ACHN (cell line): Measurements from ENCODE around the gene EPB42.
"Not testable (repeated sequence)": the region's sequence is repeated elsewhere in the genome, so short reads cannot be mapped to it uniquely, and the experiment has no call there.

Source experiments
- DNase-seq: peaks from one replicate; pipeline ENCODE4 v3.0.0-alpha.2; 2015
- in situ Hi-C: cut with HindIII; loops from 2 replicates; pipeline ENCODE4 v1.10.0; 2017; ENCODE audit warnings: low sequenced_read_pairs, low pct_ligation_motif_present, low pct_unique_long_range_greater_than_20kb

EPB42 gene

GRCh38 chr15:43244092-43244491 lies 23.3 kb upstream of the EPB42 start:
- DNase-seq, result no peak
- in situ Hi-C loops, result no loop called here

GRCh38 chr15:43243020-43243645 lies 22.3 kb upstream of the EPB42 start:
- in situ Hi-C loops, result no loop called here
- no peak for DNase-seq

GRCh38 chr15:43242616-43243015 lies 21.8 kb upstream of the EPB42 start:
- in situ Hi-C loops, result no loop called here
- no peak for DNase-seq

- no peak for DNase-seq
- in situ Hi-C loops, result no loop called here
Observed at GRCh38 chr15:43241100-43241499, 20.3 kb upstream of the EPB42 start.

GRCh38 chr15:43239732-43240491 lies 19.1 kb upstream of the EPB42 start:
- no peak for DNase-seq
- in situ Hi-C loops, result no loop called here

GRCh38 chr15:43238671-43239131 lies 17.9 kb upstream of the EPB42 start:
- in situ Hi-C loops, result no loop called here
- DNase-seq, result no peak

DNA sequence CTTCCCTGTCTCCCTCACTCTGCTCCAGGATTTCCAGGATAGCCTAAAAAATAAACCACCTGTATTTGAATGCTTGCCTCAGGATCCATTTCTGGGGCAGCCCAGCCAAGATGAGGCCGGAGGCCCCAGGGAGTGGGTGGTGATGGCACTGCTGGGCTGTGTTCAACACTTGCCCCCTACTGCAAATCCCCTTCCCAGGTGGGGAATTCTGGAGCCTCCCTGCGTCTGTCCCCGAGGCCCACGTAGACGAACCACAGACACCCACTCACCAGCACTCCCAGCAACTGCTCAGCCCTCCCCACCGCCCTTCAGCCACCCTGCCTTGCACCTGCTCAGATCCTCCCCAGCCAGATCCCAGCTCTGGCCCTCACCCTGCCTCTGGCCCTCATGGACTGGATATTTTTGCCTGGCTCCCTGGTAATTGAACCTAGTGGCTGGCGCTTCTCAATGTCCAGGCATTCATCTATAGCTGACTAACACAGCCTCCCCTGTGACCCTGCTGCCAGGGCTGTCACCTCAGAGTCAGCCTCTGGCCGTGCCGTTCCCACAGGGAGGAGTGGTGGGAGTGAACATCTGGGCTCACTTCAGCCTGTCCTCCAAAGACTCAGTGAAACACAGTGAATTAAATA lies 17.1 kb upstream of the EPB42 start:
- no peak for DNase-seq
- in situ Hi-C loops, result no loop called here

DNA sequence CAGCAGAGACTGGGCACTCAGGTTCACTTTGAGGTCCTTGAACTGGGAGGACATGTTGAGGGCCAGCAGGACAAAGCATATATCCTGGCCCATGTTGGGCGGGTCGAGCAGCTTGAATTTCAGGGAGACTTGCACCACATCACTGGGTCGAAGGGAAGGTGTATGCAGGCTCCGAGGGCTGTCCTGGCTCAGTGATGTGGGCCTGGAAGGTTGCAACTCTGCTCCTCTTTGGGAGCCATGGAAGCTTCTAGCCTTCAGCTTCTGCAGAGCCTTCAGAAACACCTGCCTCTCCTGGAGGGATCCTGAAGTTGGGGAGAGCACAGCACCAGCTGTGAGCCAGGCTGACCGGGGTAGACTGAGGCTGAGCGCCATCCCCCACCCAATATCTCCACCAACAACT lies 14.7 kb upstream of the EPB42 start:
- in situ Hi-C loops, result no loop called here
- no peak for DNase-seq

DNA sequence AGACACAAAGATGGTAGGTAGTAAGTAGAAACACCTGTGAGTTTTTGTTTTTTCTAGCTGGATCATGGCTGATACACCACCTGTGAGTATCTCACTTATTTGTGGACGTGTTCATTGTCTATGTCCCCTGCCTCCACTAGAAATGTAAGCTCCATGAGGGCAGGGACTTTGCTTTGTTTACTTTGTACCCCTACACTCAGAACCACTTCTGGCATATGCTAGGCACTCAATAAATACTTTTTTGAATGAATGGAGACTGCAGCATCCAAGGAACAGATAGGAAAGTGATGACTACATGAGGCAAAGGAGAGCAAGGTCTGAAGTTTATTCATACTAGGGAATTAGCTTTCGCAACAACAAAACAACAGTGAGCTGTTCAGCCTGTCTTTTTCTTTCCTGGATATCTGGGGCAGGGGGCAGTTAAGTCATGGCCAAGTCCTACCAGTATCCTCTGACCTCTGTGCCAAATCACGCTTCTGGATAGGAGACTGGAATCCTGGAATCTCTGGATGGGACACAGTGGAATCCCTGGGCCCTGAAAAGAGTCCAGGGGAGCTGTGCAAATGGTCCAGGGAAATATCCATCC lies 11.6 kb upstream of the EPB42 start:
- DNase-seq, result no peak
- in situ Hi-C loops, result no loop called here

DNA sequence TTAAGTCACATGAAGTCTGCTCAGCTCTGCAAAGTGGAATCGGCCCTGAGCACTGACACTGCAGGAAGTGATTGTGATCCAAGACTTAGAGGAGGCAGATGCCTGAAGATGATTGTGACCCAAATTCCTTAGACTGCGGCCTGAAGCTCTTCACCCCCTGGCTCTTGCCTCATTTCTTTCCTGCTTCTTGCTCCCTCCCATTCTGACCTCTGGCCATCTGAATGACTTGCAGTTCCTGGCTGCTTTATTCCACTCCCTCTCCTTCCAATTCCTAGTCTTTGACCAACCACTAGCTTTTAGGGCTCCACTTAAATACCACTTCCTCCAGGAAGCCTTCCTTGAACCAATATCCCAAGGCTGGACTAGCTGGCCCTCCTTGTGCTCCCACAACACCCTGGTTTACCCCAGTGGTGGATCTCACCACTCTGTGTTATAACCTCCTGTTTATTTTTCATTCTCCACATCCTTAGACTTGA lies 9.9 kb upstream of the EPB42 start:
- DNase-seq, result no peak
- in situ Hi-C loops, result no loop called here

GRCh38 chr15:43229977-43230376 lies 9.2 kb upstream of the EPB42 start:
- in situ Hi-C loops, result no loop called here

DNA sequence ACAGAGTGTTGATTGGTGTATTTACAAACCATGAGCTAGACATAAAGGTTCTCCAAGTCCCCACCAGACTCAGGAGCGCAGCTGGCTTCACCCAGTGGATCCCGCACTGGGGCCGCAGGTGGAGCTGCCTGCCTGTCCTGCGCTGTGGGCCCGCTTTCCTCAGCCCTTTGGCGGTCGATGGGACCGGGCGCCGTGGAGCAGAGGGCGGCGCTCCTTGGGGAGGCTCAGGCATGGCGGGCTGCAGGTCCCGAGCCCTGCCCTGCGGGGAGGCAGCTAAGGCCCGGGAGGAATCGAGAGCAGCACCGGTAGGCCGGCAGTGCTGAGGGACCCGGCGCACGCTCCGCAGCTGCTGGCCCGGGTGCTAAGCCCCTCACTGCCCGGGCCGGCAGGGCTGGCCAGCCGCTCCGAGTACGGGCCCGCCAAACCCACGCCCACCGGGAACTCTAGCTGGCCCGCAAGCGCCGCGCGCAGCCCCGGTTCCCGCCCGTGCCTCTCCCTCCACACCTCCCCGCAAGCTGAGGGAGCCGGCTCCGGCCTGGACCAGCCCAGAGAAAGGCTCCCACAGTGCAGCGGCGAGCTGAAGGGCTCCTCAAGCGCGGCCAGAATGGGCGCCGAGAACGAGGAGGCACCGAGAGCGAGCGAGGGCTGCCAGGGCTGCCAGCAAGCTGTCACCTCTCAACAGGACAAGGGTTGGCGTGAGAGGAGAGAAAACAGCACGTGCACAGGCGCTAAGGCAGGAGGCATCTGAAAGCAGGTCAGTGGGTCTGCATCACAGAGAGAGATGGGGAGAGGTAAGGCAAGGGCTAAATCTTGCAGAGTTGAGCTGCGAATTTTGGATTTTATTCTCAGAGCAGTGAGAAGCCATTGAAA lies 5.9 kb upstream of the EPB42 start:
- in situ Hi-C loops, result no loop called here
- no peak for DNase-seq

More at GRCh38 chr15:43229977-43230376, 9.2 kb upstream of the EPB42 start:
- DNase-seq, result no peak

DNA sequence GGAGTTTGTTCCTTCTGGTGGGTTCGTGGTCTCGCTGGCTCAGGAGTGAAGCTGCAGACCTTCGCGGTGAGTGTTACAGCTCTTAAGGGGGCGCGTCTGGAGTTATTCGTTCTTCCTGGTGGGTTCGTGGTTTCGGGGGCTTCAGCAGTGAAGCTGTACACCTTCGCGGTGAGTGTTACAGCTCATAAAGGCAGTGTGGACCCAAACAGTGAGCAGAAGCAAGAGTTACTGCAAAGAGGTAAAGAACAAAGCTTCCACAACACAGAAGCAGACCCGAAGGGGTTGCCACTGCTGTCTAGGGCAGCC lies 5.1 kb upstream of the EPB42 start:
- in situ Hi-C loops, DNase-seq: not testable (repeated sequence)

DNA sequence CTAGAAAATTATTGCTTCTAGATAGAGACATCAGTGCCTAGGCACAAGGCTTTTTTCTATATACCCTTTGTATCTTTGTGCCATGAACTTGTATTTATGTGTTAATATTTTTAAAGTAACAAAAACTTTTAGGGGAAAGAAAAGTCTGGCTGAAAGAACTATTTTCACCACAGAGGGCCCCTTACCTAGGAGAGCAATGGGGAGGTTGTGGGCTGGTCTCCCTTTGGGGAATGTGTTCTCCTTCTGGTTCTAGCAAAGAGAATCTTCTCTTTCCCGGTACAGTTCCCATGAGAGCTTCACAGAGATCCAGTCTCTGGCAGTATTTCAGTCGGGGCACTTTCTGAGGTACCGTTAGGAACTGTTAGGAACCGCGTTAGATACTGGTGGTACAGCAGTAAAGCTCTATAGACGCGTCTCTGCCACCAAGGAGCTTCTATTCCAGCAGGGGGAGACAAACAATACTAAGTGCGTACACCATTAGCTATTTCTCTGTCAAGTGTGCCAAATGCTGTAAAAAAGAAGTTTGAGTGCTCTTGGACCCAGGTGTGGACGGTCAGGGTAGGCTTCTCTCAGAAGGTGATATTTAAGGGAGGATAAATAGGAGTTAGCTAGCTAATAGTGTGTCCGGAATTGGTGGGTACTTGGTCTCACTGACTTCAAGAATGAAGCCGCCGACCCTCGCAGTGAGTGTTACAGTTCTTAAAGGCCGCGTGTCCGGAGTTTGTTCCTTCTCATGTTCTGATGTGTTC lies 4.6 kb upstream of the EPB42 start:
- in situ Hi-C loops, result no loop called here
- peak; percentile 70 for DNase-seq

GRCh38 chr15:43221422-43221821 lies 604 bp upstream of the EPB42 start:
- DNase-seq, result no peak
- in situ Hi-C loops, result no loop called here

GRCh38 chr15:43219929-43220928 lies 589 bp downstream of the EPB42 start:
- in situ Hi-C loops, result no loop called here
- no peak for DNase-seq
